MCF 10A (cell line): ENCODE results near the gene MARCO. TPM values are rescaled to one million over a fixed set of nuclear protein-coding genes. Genes with fewer than 3 reads are reported as not detected.

Experiments used
- BruUV-seq: library from RNA; stranded (reverse); fragments of 400-500 nt; replicated peaks from 2 replicates; lab custom pipeline; 2021; lab: Mats Ljungman, UMichigan
- CTCF ChIA-PET: fragments of 300-600 bp; sonication (Branson Sonifier 250); formaldehyde crosslinking; extraction: SDS; loops from one replicate; lab custom pipeline; 2021; ENCODE audit warnings: antibody characterized with exemption, inconsistent platforms; lab: Yijun Ruan, JAX
- POLR2A ChIA-PET: fragments of 300-600, 350-650 bp; sonication (Branson Sonifier 250); formaldehyde crosslinking; extraction: SDS; loops from one replicate; lab custom pipeline; 2020; ENCODE audit warnings: antibody characterized with exemption, inconsistent platforms; lab: Yijun Ruan, JAX
- DNase-seq: peaks from one replicate; pipeline ENCODE4 v3.0.0-alpha.2; 2018; ENCODE audit not compliant: unreplicated experiment
- H3K27ac Mint-ChIP-seq: one replicate; pipeline ENCODE4 v1.8.0; 2022; ENCODE audit warnings: mild to moderate bottlenecking, low read depth, mixed read lengths; ENCODE audit not compliant: unreplicated experiment
- H3K27me3 Mint-ChIP-seq: one replicate; pipeline ENCODE4 v1.8.0; 2022; ENCODE audit warnings: mixed read lengths; ENCODE audit not compliant: insufficient read depth, unreplicated experiment
- H3K36me3 Mint-ChIP-seq: one replicate; pipeline ENCODE4 v1.8.0; 2022; ENCODE audit warnings: mild to moderate bottlenecking, moderate library complexity, mixed read lengths; ENCODE audit not compliant: insufficient read depth, unreplicated experiment
- H3K4me1 Mint-ChIP-seq: one replicate; pipeline ENCODE4 v1.8.0; 2022; ENCODE audit warnings: mixed read lengths; ENCODE audit not compliant: insufficient read depth, unreplicated experiment
- H3K4me3 Mint-ChIP-seq: one replicate; pipeline ENCODE4 v1.8.0; 2022; ENCODE audit warnings: mild to moderate bottlenecking, moderate library complexity, mixed read lengths; ENCODE audit not compliant: unreplicated experiment
- H3K9me3 Mint-ChIP-seq: one replicate; pipeline ENCODE4 v1.8.0; 2022; ENCODE audit warnings: mixed read lengths; ENCODE audit not compliant: unreplicated experiment
- CTCF ChIP-seq: fragments of 200-600 bp; IDR thresholded peaks from one replicate; pipeline ENCODE4 v1.8.0; 2022; ENCODE audit warnings: antibody characterized with exemption, mild to moderate bottlenecking; ENCODE audit not compliant: unreplicated experiment
- intact Hi-C: fragments of 100-400 bp; cut with micrococcal nuclease; formaldehyde crosslinking; loops from 2 replicates; pipeline ENCODE4 v1.14.1; 2022
- total RNA-seq: library from RNA; stranded (reverse); gene quantifications from 2 replicates; pipeline ENCODE4 v1.2.3, GENCODE V29; 2022

The MARCO gene
- total RNA-seq, 1 experiment from 2014 or later = 1.5 TPM

GRCh38 chr2:119008108-119008507, 66.1 kb downstream of the MARCO start:
- no TSS peak for BruUV-seq
- H3K9me3 Mint-ChIP-seq = peaks cover 2% of the 10 kb centered on the region
- H3K4me1 Mint-ChIP-seq = no peaks in the 10 kb centered on the region
- CTCF ChIA-PET = interaction anchor here (0.6 to 0.9 kb wide), 4 partner anchors 14 to 127 kb away, joined by 3 to 5 read pairs (median 4); no protein-coding TSS in a partner anchor
- peak; percentile 58 for DNase-seq
- H3K4me3 Mint-ChIP-seq = no peak overlapping the region
- H3K27ac Mint-ChIP-seq = no peak overlapping the region
- peaks cover 30% of the 10 kb centered on the region for H3K27me3 Mint-ChIP-seq
- intact Hi-C loops = loop anchor here (1.0 to 10.0 kb wide), 2 partner anchors 93 to 126 kb away; no protein-coding TSS in a partner anchor
- POLR2A ChIA-PET = no interaction called here
- TF ChIP-seq CTCF = peak; percentile 27
- H3K36me3 Mint-ChIP-seq = no peaks in the 10 kb centered on the region

GRCh38 chr2:119009110-119009509, 67.1 kb downstream of the MARCO start:
- no TSS peak for BruUV-seq
- Mint-ChIP-seq H3K27me3 (peaks cover 30% of the 10 kb centered on the region), H3K4me3 (no peak overlapping the region), H3K27ac (no peak overlapping the region), H3K9me3 (no peaks in the 10 kb centered on the region), H3K36me3 (no peaks in the 10 kb centered on the region), H3K4me1 (no peaks in the 10 kb centered on the region)
- no peak for TF ChIP-seq CTCF
- ChIA-PET CTCF (no interaction called here), POLR2A (no interaction called here)
- DNase-seq = no peak
- intact Hi-C loops = loop anchor here (10.0 kb wide), 1 partner anchor 94 kb away; no protein-coding TSS in a partner anchor

DNA sequence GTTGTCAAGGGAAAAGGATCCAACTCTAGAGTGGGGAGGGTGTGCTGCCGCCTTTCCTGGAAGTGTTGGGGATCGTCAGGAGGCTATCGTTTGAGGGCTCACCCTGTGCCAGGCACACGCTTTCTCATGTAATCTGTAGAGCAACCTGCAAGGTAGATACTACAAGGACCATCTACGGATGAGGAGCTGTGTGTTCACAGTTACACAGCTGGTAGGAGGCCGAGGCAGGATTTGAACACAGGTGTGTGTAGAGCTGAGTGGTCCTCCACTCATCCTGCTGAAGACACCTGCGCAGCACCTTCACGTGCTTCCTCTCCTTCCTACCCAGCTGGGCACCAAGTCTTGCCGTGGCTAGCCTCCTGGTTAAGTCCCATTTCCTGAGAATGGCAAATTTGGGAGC, 68.3 kb downstream of the MARCO start:
- Mint-ChIP-seq H3K4me1 (no peaks in the 10 kb centered on the region), H3K27me3 (peaks cover 30% of the 10 kb centered on the region), H3K36me3 (no peaks in the 10 kb centered on the region), H3K9me3 (no peaks in the 10 kb centered on the region), H3K4me3 (no peak overlapping the region), H3K27ac (no peak overlapping the region)
- CTCF ChIA-PET = no interaction called here
- intact Hi-C loops = loop anchor here (5.0 kb wide), 1 partner anchor 467 kb away; no protein-coding TSS in a partner anchor
- POLR2A ChIA-PET = no interaction called here
- no TSS peak for BruUV-seq
- no peak for TF ChIP-seq CTCF
- no peak for DNase-seq

- CTCF ChIA-PET = interaction anchor here (0.6 kb wide), 1 partner anchor 36 kb away, joined by 3 read pairs; no protein-coding TSS in a partner anchor
- no peak for DNase-seq
- BruUV-seq = no TSS peak
Measured at GRCh38 chr2:119011162-119011909, 69.3 kb downstream of the MARCO start.

More at GRCh38 chr2:119011162-119011909, 69.3 kb downstream of the MARCO start:
- Mint-ChIP-seq H3K4me3 (no peak overlapping the region), H3K9me3 (no peaks in the 10 kb centered on the region), H3K36me3 (no peaks in the 10 kb centered on the region), H3K27me3 (peaks cover 37% of the 10 kb centered on the region), H3K27ac (no peak overlapping the region), H3K4me1 (no peaks in the 10 kb centered on the region)
- TF ChIP-seq CTCF = peak; percentile 24
- intact Hi-C loops = loop anchor here (5.0 kb wide), 1 partner anchor 466 kb away; no protein-coding TSS in a partner anchor
- POLR2A ChIA-PET = no interaction called here
